ENCODE data around the gene C1orf50.
A peak's percentile ranks its signal among the peaks of the same experiment; 100 is the strongest.

The C1orf50 gene

GRCh38 chr1:42758641-42759040 is 8.4 kb upstream of the C1orf50 start:
- no peak for DNase-seq

GRCh38 chr1:42759114-42759513 is 7.9 kb upstream of the C1orf50 start:
- DNase-seq: no peak

- DNase-seq: no peak
Measured at GRCh38 chr1:42761567-42761966, 5.5 kb upstream of the C1orf50 start.

GRCh38 chr1:42762269-42762668 is 4.8 kb upstream of the C1orf50 start:
- DNase-seq: no peak

- no peak for DNase-seq
Measured at GRCh38 chr1:42765269-42765668, 1.8 kb upstream of the C1orf50 start.

- DNase-seq: peak in 19 of 56 donors; percentile 13 to 68 (median 55)
Measured at GRCh38 chr1:42765832-42766740, 963 bp upstream of the C1orf50 start.

- DNase-seq: peak in 1 of 56 donors; percentile 68
Measured at GRCh38 chr1:42767510-42768000, 506 bp downstream of the C1orf50 start.

- DNase-seq: no peak
Measured at GRCh38 chr1:42768172-42768571, 1.1 kb downstream of the C1orf50 start.

GRCh38 chr1:42769811-42770210 is 2.8 kb downstream of the C1orf50 start:
- DNase-seq: no peak

GRCh38 chr1:42773420-42773819 is 6.4 kb downstream of the C1orf50 start:
- DNase-seq: no peak

- DNase-seq: no peak
Measured at GRCh38 chr1:42774928-42775526, 8.0 kb downstream of the C1orf50 start.

- DNase-seq: no peak
Measured at GRCh38 chr1:42776502-42776901, 9.5 kb downstream of the C1orf50 start.

- DNase-seq: peak in 13 of 56 donors; percentile 7 to 49 (median 15)
Measured at GRCh38 chr1:42777852-42778251, 10.8 kb downstream of the C1orf50 start.

- no peak for DNase-seq
Measured at GRCh38 chr1:42779725-42780124, 12.7 kb downstream of the C1orf50 start.

GRCh38 chr1:42780176-42780575 is 13.1 kb downstream of the C1orf50 start:
- no peak for DNase-seq

GRCh38 chr1:42783092-42783491 is 16.0 kb downstream of the C1orf50 start:
- no peak for DNase-seq

GRCh38 chr1:42784547-42784945 is 17.5 kb downstream of the C1orf50 start:
- DNase-seq: no peak

GRCh38 chr1:42784946-42785693 is 18.1 kb downstream of the C1orf50 start, which contains the start of gene TMEM269:
Gene TMEM269 (plus strand): TSS chr1:42784991. CDS start chr1:42789894, 4,903 bp downstream.
- DNase-seq: peak in 13 of 56 donors; percentile 7 to 44 (median 18)

GRCh38 chr1:42786097-42786496 is 19.0 kb downstream of the C1orf50 start:
- DNase-seq: no peak

GRCh38 chr1:42788021-42788420 is 21.0 kb downstream of the C1orf50 start:
- DNase-seq: no peak

- no peak for DNase-seq
Measured at GRCh38 chr1:42793824-42794223, 26.8 kb downstream of the C1orf50 start.

- no peak for DNase-seq
Measured at GRCh38 chr1:42797414-42797813, 30.4 kb downstream of the C1orf50 start.

All from amygdala (tissue), 56 donors.